Activated CD4-positive, alpha-beta T cell treated with anti-CD3 and anti-CD28 coated beads, Interleukin-2, amount 10 ng/mL, durations not matched to agents 7 days and 5 days (primary cell): ENCODE data around the gene CEP41. TPM values are rescaled to one million over a fixed set of nuclear protein-coding genes. Genes with fewer than 3 reads are reported as not detected.

Source experiments
- CTCF ChIA-PET: fragments of 350-600 bp; sonication (Branson Sonifier 250); formaldehyde crosslinking; loops from one replicate; lab custom pipeline; 2021; ENCODE audit warnings: antibody characterized with exemption; lab: Charles Lee
- POLR2A ChIA-PET: fragments of 350-600 bp; sonication (Branson Sonifier 250); formaldehyde crosslinking; loops from one replicate; lab custom pipeline; 2021; ENCODE audit warnings: antibody characterized with exemption; lab: Charles Lee
- DNase-seq: peaks from one replicate; pipeline ENCODE4 v3.0.0-alpha.2; 2020
- H3K27ac Mint-ChIP-seq: one replicate; pipeline ENCODE4 v1.8.0; 2021; ENCODE audit warnings: mild to moderate bottlenecking, moderate library complexity, mixed read lengths
- H3K27me3 Mint-ChIP-seq: one replicate; pipeline ENCODE4 v1.8.0; 2021; ENCODE audit warnings: mixed read lengths
- H3K36me3 Mint-ChIP-seq: one replicate; pipeline ENCODE4 v1.8.0; 2021; ENCODE audit warnings: low read depth, mixed read lengths
- H3K4me1 Mint-ChIP-seq: one replicate; pipeline ENCODE4 v1.8.0; 2021; ENCODE audit warnings: mixed read lengths
- H3K4me3 Mint-ChIP-seq: one replicate; pipeline ENCODE4 v1.8.0; 2021; ENCODE audit warnings: mild to moderate bottlenecking, moderate library complexity, mixed read lengths
- H3K9me3 Mint-ChIP-seq: one replicate; pipeline ENCODE4 v1.8.0; 2021; ENCODE audit warnings: mixed read lengths
- total RNA-seq, 2 experiments: library from RNA; stranded (reverse); gene quantifications; one replicate each; pipeline ENCODE4 v1.2.3, GENCODE V29; 2021

Gene CEP41
- total RNA-seq, 2 experiments from 2014 or later: 18.5 to 19.6 TPM

- peaks cover 23% of the 10 kb centered on the region for H3K36me3 Mint-ChIP-seq
- H3K9me3 Mint-ChIP-seq: no peaks in the 10 kb centered on the region
- no peak overlapping the region for H3K27ac Mint-ChIP-seq
- H3K27me3 Mint-ChIP-seq: no peaks in the 10 kb centered on the region
- no peak for DNase-seq
- no peaks in the 10 kb centered on the region for H3K4me1 Mint-ChIP-seq
- ChIA-PET CTCF (interaction anchor here (0.9 kb wide), 1 partner anchor 13 kb away, joined by 3 read pairs; no protein-coding TSS in a partner anchor), POLR2A (no interaction called here)
- no peak overlapping the region for H3K4me3 Mint-ChIP-seq
Measured at GRCh38 chr7:130405003-130405402, 35.8 kb downstream of the CEP41 start.

- Mint-ChIP-seq H3K9me3 (no peaks in the 10 kb centered on the region), H3K4me1 (peaks cover 6% of the 10 kb centered on the region)
Measured at GRCh38 chr7:130401578-130401977, 39.2 kb downstream of the CEP41 start.

DNA sequence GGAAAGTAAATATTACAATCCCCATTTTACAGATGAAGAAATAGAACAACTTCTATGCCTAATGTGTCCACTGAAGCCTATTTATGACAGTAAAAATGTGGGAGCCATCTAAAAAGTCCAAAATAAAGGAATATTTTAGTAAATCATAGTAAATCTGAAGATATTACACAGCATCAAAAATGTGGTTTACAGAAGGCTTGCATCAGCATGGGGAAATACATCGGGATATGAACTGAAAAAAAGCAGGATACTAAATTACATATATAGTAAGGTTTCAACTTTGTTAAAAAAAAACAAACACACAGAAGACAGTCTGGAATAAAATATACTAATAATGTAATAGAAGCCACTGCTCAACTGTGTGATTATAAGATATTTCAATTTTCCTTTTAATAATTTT lies 39.7 kb downstream of the CEP41 start:
- DNase-seq: no peak
- H3K4me3 Mint-ChIP-seq: no peak overlapping the region
- H3K36me3 Mint-ChIP-seq: peaks cover 26% of the 10 kb centered on the region
- H3K27me3 Mint-ChIP-seq: no peaks in the 10 kb centered on the region
- ChIA-PET CTCF (interaction anchor here (1.4 kb wide), 1 partner anchor 11 kb away, joined by 3 read pairs; no protein-coding TSS in a partner anchor), POLR2A (no interaction called here)
- H3K27ac Mint-ChIP-seq: no peak overlapping the region
- peaks cover 6% of the 10 kb centered on the region for H3K4me1 Mint-ChIP-seq
- no peaks in the 10 kb centered on the region for H3K9me3 Mint-ChIP-seq

More at GRCh38 chr7:130401578-130401977, 39.2 kb downstream of the CEP41 start:
- no peak for DNase-seq
- no peak overlapping the region for H3K27ac Mint-ChIP-seq
- H3K36me3 Mint-ChIP-seq: peaks cover 26% of the 10 kb centered on the region
- ChIA-PET CTCF (interaction anchor here (1.4 kb wide), 1 partner anchor 10 kb away, joined by 3 read pairs; no protein-coding TSS in a partner anchor), POLR2A (interaction anchor here (0.6 kb wide), 1 partner anchor 27 kb away, joined by 3 read pairs; no protein-coding TSS in a partner anchor)
- no peak overlapping the region for H3K4me3 Mint-ChIP-seq
- no peaks in the 10 kb centered on the region for H3K27me3 Mint-ChIP-seq

- H3K4me3 Mint-ChIP-seq: no peak overlapping the region
- no peaks in the 10 kb centered on the region for H3K27me3 Mint-ChIP-seq
- ChIA-PET CTCF (no interaction called here), POLR2A (no interaction called here)
- DNase-seq: no peak
- peaks cover 11% of the 10 kb centered on the region for H3K4me1 Mint-ChIP-seq
- H3K36me3 Mint-ChIP-seq: peaks cover 27% of the 10 kb centered on the region
- no peaks in the 10 kb centered on the region for H3K9me3 Mint-ChIP-seq
- no peak overlapping the region for H3K27ac Mint-ChIP-seq
Measured at GRCh38 chr7:130400120-130400572, 40.7 kb downstream of the CEP41 start.

DNA sequence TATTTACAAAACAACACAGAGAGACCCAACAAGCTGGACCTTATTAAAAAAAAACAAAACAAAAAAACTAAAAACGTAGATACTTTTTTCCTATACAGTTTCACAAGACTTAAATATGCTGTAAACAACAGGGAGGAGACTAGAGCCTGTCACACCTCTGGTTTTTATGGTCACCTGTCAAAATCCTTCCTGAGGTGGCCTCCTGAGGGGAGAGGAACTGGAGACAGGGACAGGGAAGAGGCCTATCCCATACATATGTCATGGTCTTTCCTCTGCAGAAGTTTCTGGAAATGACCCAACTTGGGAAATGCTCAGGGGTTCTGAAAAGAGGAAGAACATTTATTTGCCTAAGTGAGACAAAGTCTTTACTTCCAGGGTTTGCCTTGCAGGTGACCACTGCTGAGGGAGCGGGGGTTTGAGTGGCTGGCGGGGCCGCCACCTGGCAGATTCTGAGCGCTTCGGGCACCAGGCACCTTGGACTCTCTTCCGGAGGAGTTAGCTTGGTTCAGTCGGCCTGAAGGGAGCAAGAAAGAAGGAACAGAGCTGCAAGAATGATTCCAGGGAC lies 42.2 kb downstream of the CEP41 start:
- peaks cover 35% of the 10 kb centered on the region for H3K36me3 Mint-ChIP-seq
- H3K27ac Mint-ChIP-seq: peak overlapping the region; percentile 61
- H3K27me3 Mint-ChIP-seq: no peaks in the 10 kb centered on the region
- no peak overlapping the region for H3K4me3 Mint-ChIP-seq
- peaks cover 27% of the 10 kb centered on the region for H3K4me1 Mint-ChIP-seq
- POLR2A ChIA-PET: no interaction called here
- no peak for DNase-seq
- H3K9me3 Mint-ChIP-seq: no peaks in the 10 kb centered on the region
- CTCF ChIA-PET: interaction anchor here (1.6 kb wide), 1 partner anchor 16 kb away, joined by 4 read pairs; no protein-coding TSS in a partner anchor

DNA sequence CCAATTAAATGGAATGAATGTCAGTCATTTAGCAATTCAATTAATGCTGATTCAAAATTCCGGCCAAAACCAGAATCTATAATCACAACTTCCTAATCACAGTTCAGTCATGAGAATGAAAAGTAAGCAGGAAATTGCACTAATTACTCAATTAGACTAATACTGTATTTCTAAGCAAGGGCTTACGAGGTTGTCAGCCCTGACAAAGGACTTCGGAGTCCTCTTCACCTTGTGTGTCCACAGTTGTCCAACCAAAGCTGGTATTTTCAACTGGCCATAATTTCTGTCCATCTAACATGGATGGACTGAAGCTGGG lies 43.1 kb downstream of the CEP41 start:
- CTCF ChIA-PET: interaction anchor here (0.6 to 1.6 kb wide), 2 partner anchors 17 to 657 kb away, joined by 3 to 4 read pairs; no protein-coding TSS in a partner anchor
- peaks cover 36% of the 10 kb centered on the region for H3K36me3 Mint-ChIP-seq

GRCh38 chr7:130397051-130397757 lies 43.6 kb downstream of the CEP41 start:
- Mint-ChIP-seq H3K4me3 (no peak overlapping the region), H3K27ac (no peak overlapping the region), H3K27me3 (no peaks in the 10 kb centered on the region), H3K4me1 (peaks cover 35% of the 10 kb centered on the region), H3K9me3 (no peaks in the 10 kb centered on the region), H3K36me3 (peaks cover 36% of the 10 kb centered on the region)
- DNase-seq: no peak
- CTCF ChIA-PET: interaction anchor here (0.6 to 1.6 kb wide), 2 partner anchors 17 to 658 kb away, joined by 3 to 4 read pairs; no protein-coding TSS in a partner anchor
- POLR2A ChIA-PET: no interaction called here

More for the DNA sequence above, 43.1 kb downstream of the CEP41 start:
- Mint-ChIP-seq H3K27me3 (no peaks in the 10 kb centered on the region), H3K9me3 (no peaks in the 10 kb centered on the region), H3K27ac (no peak overlapping the region), H3K4me1 (peaks cover 33% of the 10 kb centered on the region), H3K4me3 (no peak overlapping the region)
- DNase-seq: no peak
- POLR2A ChIA-PET: no interaction called here

DNA sequence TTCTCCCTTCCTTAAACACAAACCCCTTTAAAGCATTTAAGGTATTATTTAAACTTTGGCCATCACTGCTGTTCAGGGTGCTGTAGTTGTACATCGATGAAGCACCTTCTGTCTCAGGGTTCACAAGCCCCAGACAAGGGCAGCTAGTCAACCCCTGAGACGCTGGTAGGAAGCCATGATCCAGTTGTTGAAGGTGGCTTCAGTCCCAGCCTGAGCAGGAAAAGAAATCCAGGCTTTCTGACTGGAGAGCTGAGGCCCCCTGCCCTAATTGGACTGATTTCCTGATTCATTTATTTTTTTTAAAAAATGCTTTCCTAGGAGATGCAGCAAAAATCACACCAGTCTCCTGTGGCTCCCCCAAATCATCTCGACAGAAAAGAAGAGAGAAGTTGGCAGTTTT lies 44.7 kb downstream of the CEP41 start:
- CTCF ChIA-PET: no interaction called here
- DNase-seq: no peak
- Mint-ChIP-seq H3K27ac (no peak overlapping the region), H3K27me3 (no peaks in the 10 kb centered on the region), H3K4me3 (no peak overlapping the region), H3K36me3 (peaks cover 33% of the 10 kb centered on the region), H3K4me1 (peaks cover 35% of the 10 kb centered on the region), H3K9me3 (no peaks in the 10 kb centered on the region)
- POLR2A ChIA-PET: no interaction called here

DNA sequence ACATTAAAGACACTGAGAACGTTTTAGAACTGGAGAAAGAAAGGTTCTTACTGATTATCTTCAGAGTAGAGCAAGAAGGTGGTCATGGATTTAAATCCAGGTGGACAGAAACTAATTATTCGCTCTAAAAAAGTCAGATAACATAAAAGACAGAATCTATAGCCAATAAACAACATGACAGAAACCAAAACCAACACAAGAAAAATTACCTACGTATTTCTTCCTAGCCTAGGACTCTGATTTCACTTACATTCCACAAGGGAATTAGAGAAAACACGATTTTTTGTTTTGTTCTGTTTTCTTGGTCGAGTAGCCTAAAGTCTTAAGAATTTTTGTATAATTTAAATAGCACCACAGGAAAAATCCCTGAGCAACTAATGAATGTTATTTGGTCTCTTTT lies 45.4 kb downstream of the CEP41 start:
- DNase-seq: no peak
- no peak overlapping the region for H3K4me3 Mint-ChIP-seq
- H3K36me3 Mint-ChIP-seq: peaks cover 26% of the 10 kb centered on the region
- CTCF ChIA-PET: no interaction called here
- POLR2A ChIA-PET: no interaction called here
- peak overlapping the region; percentile 46 for H3K27ac Mint-ChIP-seq
- H3K27me3 Mint-ChIP-seq: no peaks in the 10 kb centered on the region
- peaks cover 35% of the 10 kb centered on the region for H3K4me1 Mint-ChIP-seq
- H3K9me3 Mint-ChIP-seq: no peaks in the 10 kb centered on the region

- H3K36me3 Mint-ChIP-seq: peaks cover 21% of the 10 kb centered on the region
- peak; percentile 60 for DNase-seq
- no peaks in the 10 kb centered on the region for H3K27me3 Mint-ChIP-seq
- peak overlapping the region; percentile 92 for H3K27ac Mint-ChIP-seq
- H3K9me3 Mint-ChIP-seq: no peaks in the 10 kb centered on the region
- POLR2A ChIA-PET: no interaction called here
- H3K4me3 Mint-ChIP-seq: peak overlapping the region; percentile 58
- peaks cover 35% of the 10 kb centered on the region for H3K4me1 Mint-ChIP-seq
- CTCF ChIA-PET: interaction anchor here (1.0 kb wide), 3 partner anchors 9 to 67 kb away, joined by 3 to 5 read pairs (median 3); no protein-coding TSS in a partner anchor
Measured at GRCh38 chr7:130394421-130395195, 46.2 kb downstream of the CEP41 start.

DNA sequence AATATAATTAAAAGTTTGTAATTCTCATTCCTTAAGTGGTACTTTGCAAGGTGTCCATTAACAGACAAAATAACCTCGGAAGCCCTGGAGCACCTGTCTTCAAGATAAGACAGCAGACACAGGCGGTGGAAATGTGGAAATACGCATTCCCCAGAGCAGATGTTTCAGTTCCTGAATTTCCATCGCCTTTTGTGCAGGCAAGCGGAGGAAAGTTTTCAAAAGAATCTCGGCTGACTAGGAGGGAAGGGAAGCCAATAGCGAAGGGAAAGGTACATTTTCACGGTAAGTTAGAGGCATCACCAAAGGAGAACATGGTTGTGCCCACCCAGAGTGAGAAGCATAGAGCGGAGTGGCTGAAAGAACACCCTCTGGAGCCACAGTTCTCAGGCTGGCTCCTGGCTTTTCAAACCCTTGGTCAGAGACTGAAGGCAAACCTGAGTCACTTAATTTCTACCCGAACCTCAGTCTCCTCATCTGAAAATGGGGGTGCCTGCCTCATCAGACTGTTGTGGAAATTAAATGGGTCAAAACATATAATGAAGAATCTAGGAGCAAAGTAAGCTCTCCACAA lies 46.9 kb downstream of the CEP41 start:
- POLR2A ChIA-PET: no interaction called here
- Mint-ChIP-seq H3K9me3 (no peaks in the 10 kb centered on the region), H3K36me3 (peaks cover 20% of the 10 kb centered on the region), H3K27ac (peak overlapping the region; percentile 92), H3K4me1 (peaks cover 32% of the 10 kb centered on the region), H3K27me3 (no peaks in the 10 kb centered on the region), H3K4me3 (peak overlapping the region; percentile 58)
- CTCF ChIA-PET: interaction anchor here (1.0 kb wide), 3 partner anchors 10 to 66 kb away, joined by 3 to 5 read pairs (median 3); no protein-coding TSS in a partner anchor
- no peak for DNase-seq

GRCh38 chr7:130393101-130393561 lies 47.7 kb downstream of the CEP41 start:
- no peaks in the 10 kb centered on the region for H3K27me3 Mint-ChIP-seq
- no peaks in the 10 kb centered on the region for H3K9me3 Mint-ChIP-seq
- CTCF ChIA-PET: no interaction called here
- H3K27ac Mint-ChIP-seq: peak overlapping the region; percentile 92
- H3K4me3 Mint-ChIP-seq: no peak overlapping the region
- H3K4me1 Mint-ChIP-seq: peaks cover 29% of the 10 kb centered on the region
- no peak for DNase-seq
- peaks cover 12% of the 10 kb centered on the region for H3K36me3 Mint-ChIP-seq
- POLR2A ChIA-PET: interaction anchor here (0.6 kb wide), 1 partner anchor 273 kb away, joined by 4 read pairs; no protein-coding TSS in a partner anchor
